ENCODE measurements around the gene MME.

Gene MME

GRCh38 chr3:155070316-155070715 lies 9.8 kb upstream of the MME start:
- Histone ChIP-seq H3K4me1 (ENCODE audit: insufficient read depth, poor library complexity, severe bottlenecking) (peaks cover 22% of the 10 kb centered on the region), H3K9me3 (ENCODE audit: severe bottlenecking) (peaks cover 2% of the 10 kb centered on the region), H3K27me3 (ENCODE audit: insufficient read depth, poor library complexity, severe bottlenecking) (no peaks in the 10 kb centered on the region), H3K27ac (ENCODE audit: poor library complexity, severe bottlenecking) (peak overlapping the region; percentile 59), H3K36me3 (ENCODE audit: low read depth) (no peaks in the 10 kb centered on the region), H3K4me3 (ENCODE audit: severe bottlenecking) (no peak overlapping the region)
- no peak for TF ChIP-seq CTCF (IDR thresholded peaks at IDR 0.05; ENCODE audit: poor library complexity, severe bottlenecking)
- ATAC-seq (ENCODE audit: low read depth), result no peak
- DNase-seq (ENCODE audit: low spot score), result no peak

GRCh38 chr3:155070932-155071387 lies 9.2 kb upstream of the MME start:
- peaks cover 4% of the 10 kb centered on the region for H3K9me3 ChIP-seq (ENCODE audit: severe bottlenecking)
- no peak for TF ChIP-seq CTCF (IDR thresholded peaks at IDR 0.05; ENCODE audit: poor library complexity, severe bottlenecking)
- H3K27me3 ChIP-seq (ENCODE audit: insufficient read depth, poor library complexity, severe bottlenecking), result no peaks in the 10 kb centered on the region
- DNase-seq (ENCODE audit: low spot score), result no peak
- H3K4me3 ChIP-seq (ENCODE audit: severe bottlenecking), result no peak overlapping the region
- H3K36me3 ChIP-seq (ENCODE audit: low read depth), result no peaks in the 10 kb centered on the region
- peak overlapping the region; percentile 59 for H3K27ac ChIP-seq (ENCODE audit: poor library complexity, severe bottlenecking)
- peak; percentile 97 for ATAC-seq (ENCODE audit: low read depth)
- peaks cover 16% of the 10 kb centered on the region for H3K4me1 ChIP-seq (ENCODE audit: insufficient read depth, poor library complexity, severe bottlenecking)

GRCh38 chr3:155075200-155075599 lies 4.9 kb upstream of the MME start:
- H3K4me1 ChIP-seq (ENCODE audit: insufficient read depth, poor library complexity, severe bottlenecking), result peaks cover 13% of the 10 kb centered on the region
- no peak overlapping the region for H3K4me3 ChIP-seq (ENCODE audit: severe bottlenecking)
- ATAC-seq (ENCODE audit: low read depth), result no peak
- no peaks in the 10 kb centered on the region for H3K27me3 ChIP-seq (ENCODE audit: insufficient read depth, poor library complexity, severe bottlenecking)
- no peak overlapping the region for H3K27ac ChIP-seq (ENCODE audit: poor library complexity, severe bottlenecking)
- no peaks in the 10 kb centered on the region for H3K36me3 ChIP-seq (ENCODE audit: low read depth)
- no peak for TF ChIP-seq CTCF (IDR thresholded peaks at IDR 0.05; ENCODE audit: poor library complexity, severe bottlenecking)
- no peak for DNase-seq (ENCODE audit: low spot score)
- H3K9me3 ChIP-seq (ENCODE audit: severe bottlenecking), result peaks cover 4% of the 10 kb centered on the region

- Histone ChIP-seq H3K27me3 (ENCODE audit: insufficient read depth, poor library complexity, severe bottlenecking) (no peaks in the 10 kb centered on the region), H3K36me3 (ENCODE audit: low read depth) (no peaks in the 10 kb centered on the region), H3K4me1 (ENCODE audit: insufficient read depth, poor library complexity, severe bottlenecking) (peaks cover 4% of the 10 kb centered on the region), H3K27ac (ENCODE audit: poor library complexity, severe bottlenecking) (no peak overlapping the region), H3K9me3 (ENCODE audit: severe bottlenecking) (peaks cover 4% of the 10 kb centered on the region), H3K4me3 (ENCODE audit: severe bottlenecking) (no peak overlapping the region)
- DNase-seq (ENCODE audit: low spot score) (no peak), ATAC-seq (ENCODE audit: low read depth) (no peak)
- TF ChIP-seq CTCF (IDR thresholded peaks at IDR 0.05; ENCODE audit: poor library complexity, severe bottlenecking), result no peak
Observed at GRCh38 chr3:155076888-155077287, 3.2 kb upstream of the MME start.

- DNase-seq (ENCODE audit: low spot score) (no peak), ATAC-seq (ENCODE audit: low read depth) (no peak)
- no peak overlapping the region for H3K27ac ChIP-seq (ENCODE audit: poor library complexity, severe bottlenecking)
- H3K4me1 ChIP-seq (ENCODE audit: insufficient read depth, poor library complexity, severe bottlenecking), result peaks cover 10% of the 10 kb centered on the region
- no peaks in the 10 kb centered on the region for H3K36me3 ChIP-seq (ENCODE audit: low read depth)
- peak overlapping the region; percentile 59 for H3K4me3 ChIP-seq (ENCODE audit: severe bottlenecking)
- no peaks in the 10 kb centered on the region for H3K27me3 ChIP-seq (ENCODE audit: insufficient read depth, poor library complexity, severe bottlenecking)
- TF ChIP-seq CTCF (IDR thresholded peaks at IDR 0.05; ENCODE audit: poor library complexity, severe bottlenecking), result no peak
- peaks cover 4% of the 10 kb centered on the region for H3K9me3 ChIP-seq (ENCODE audit: severe bottlenecking)
Observed at GRCh38 chr3:155078711-155079467, 1.2 kb upstream of the MME start.
